Calu3 (cell line): ENCODE measurements around the gene KLHDC10. TPM values are rescaled to one million over a fixed set of nuclear protein-coding genes. Genes with fewer than 3 reads are reported as not detected.

Experiments used
- BruUV-seq: library from RNA; stranded (reverse); fragments of 400-500 nt; replicated peaks from 2 replicates; lab custom pipeline; 2021; lab: Mats Ljungman, UMichigan
- CTCF ChIA-PET: fragments of 300-600 bp; sonication (Branson Sonifier 250); formaldehyde crosslinking; loops from one replicate; lab custom pipeline; 2022; ENCODE audit warnings: antibody characterized with exemption; lab: Charles Lee
- DNase-seq: peaks from one replicate; pipeline ENCODE4 v3.0.0; 2022
- H3K27ac Mint-ChIP-seq: one replicate; pipeline ENCODE4 v1.8.0; 2022; ENCODE audit warnings: mixed read lengths; ENCODE audit not compliant: unreplicated experiment
- H3K27me3 Mint-ChIP-seq: one replicate; pipeline ENCODE4 v1.8.0; 2022; ENCODE audit warnings: mixed read lengths; ENCODE audit not compliant: unreplicated experiment
- H3K36me3 Mint-ChIP-seq: one replicate; pipeline ENCODE4 v1.8.0; 2022; ENCODE audit warnings: mild to moderate bottlenecking, moderate library complexity, mixed read lengths; ENCODE audit not compliant: insufficient read depth, unreplicated experiment
- H3K4me1 Mint-ChIP-seq: one replicate; pipeline ENCODE4 v1.8.0; 2022; ENCODE audit warnings: mild to moderate bottlenecking, low read depth, mixed read lengths; ENCODE audit not compliant: unreplicated experiment
- H3K4me3 Mint-ChIP-seq: one replicate; pipeline ENCODE4 v1.8.0; 2022; ENCODE audit warnings: mild to moderate bottlenecking, low read depth, moderate library complexity, mixed read lengths; ENCODE audit not compliant: unreplicated experiment
- H3K9me3 Mint-ChIP-seq: one replicate; pipeline ENCODE4 v1.8.0; 2022; ENCODE audit warnings: low read depth, mixed read lengths; ENCODE audit not compliant: unreplicated experiment
- intact Hi-C: fragments of 100-400 bp; cut with micrococcal nuclease; formaldehyde crosslinking; loops from one replicate; pipeline ENCODE4 v1.10.0; 2022; ENCODE audit not compliant: unreplicated experiment
- total RNA-seq: library from RNA; stranded (reverse); gene quantifications from 2 replicates; pipeline ENCODE4 v1.2.3, GENCODE V29; 2022
- TF ChIP-seq, protein P1 (sequence below): fragments of 200-600 bp; IDR thresholded peaks from one replicate; pipeline ENCODE4 v1.8.0; 2022; ENCODE audit warnings: antibody characterized with exemption; ENCODE audit not compliant: unreplicated experiment

KLHDC10 gene
- total RNA-seq, 1 experiment from 2014 or later = 35.3 TPM

DNA sequence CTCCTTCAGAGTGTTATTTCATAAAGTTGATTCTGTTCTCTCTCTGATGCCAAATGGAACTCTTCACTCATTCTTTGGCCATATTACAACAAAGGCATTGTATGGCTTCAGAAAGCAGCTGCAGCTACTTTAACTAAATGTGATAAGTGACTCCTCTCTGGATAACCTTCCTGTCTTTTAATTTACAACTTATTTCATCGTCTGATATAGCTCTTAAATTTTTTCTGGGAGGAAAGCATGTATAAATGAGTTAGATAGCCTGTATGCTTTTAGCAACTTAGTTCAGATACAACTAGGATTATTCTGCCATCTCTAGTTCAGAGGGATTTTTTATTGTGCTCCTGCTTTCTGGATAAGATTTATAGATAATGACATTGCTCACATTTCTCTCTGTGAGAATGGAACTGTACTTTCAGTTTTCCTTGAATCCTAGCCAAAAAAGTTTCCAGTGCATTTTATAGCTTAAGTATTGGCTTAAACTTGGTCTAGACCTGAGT lies 57.5 kb downstream of the KLHDC10 start:
- BruUV-seq = no TSS peak
- H3K27me3 Mint-ChIP-seq = no peaks in the 10 kb centered on the region

DNA sequence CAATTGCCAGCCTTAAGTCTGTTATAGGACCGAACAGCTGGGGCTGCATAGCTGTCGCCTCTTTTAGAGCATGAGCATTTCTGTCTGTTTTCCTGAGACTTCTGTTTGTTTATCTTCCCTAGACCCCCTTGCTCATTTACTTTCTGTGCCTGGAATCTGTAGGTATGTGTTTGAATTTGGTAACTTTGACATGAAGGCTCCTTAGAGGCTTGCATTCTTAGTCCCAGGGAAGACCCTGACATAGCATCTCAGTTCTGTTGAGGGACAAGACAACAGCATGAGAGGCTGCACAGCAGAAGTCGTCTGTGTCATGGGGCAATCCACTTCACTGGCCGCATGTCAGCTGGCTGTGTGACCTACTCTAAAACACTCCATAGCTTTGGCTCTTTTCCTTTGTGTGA lies 58.7 kb downstream of the KLHDC10 start:
- CTCF ChIA-PET = no interaction called here
- intact Hi-C loops = no loop called here
- no peaks in the 10 kb centered on the region for H3K4me1 Mint-ChIP-seq
- no peak overlapping the region for H3K27ac Mint-ChIP-seq
- TF ChIP-seq, protein P1, sequence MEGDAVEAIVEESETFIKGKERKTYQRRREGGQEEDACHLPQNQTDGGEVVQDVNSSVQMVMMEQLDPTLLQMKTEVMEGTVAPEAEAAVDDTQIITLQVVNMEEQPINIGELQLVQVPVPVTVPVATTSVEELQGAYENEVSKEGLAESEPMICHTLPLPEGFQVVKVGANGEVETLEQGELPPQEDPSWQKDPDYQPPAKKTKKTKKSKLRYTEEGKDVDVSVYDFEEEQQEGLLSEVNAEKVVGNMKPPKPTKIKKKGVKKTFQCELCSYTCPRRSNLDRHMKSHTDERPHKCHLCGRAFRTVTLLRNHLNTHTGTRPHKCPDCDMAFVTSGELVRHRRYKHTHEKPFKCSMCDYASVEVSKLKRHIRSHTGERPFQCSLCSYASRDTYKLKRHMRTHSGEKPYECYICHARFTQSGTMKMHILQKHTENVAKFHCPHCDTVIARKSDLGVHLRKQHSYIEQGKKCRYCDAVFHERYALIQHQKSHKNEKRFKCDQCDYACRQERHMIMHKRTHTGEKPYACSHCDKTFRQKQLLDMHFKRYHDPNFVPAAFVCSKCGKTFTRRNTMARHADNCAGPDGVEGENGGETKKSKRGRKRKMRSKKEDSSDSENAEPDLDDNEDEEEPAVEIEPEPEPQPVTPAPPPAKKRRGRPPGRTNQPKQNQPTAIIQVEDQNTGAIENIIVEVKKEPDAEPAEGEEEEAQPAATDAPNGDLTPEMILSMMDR = no peak
- no peak overlapping the region for H3K4me3 Mint-ChIP-seq
- DNase-seq = no peak
- H3K36me3 Mint-ChIP-seq = peaks cover 12% of the 10 kb centered on the region
- no TSS peak for BruUV-seq
- H3K9me3 Mint-ChIP-seq = no peaks in the 10 kb centered on the region
- H3K27me3 Mint-ChIP-seq = no peaks in the 10 kb centered on the region

More for the DNA sequence above, 57.5 kb downstream of the KLHDC10 start:
- intact Hi-C loops = no loop called here
- no peaks in the 10 kb centered on the region for H3K4me1 Mint-ChIP-seq
- TF ChIP-seq, protein P1 = no peak
- CTCF ChIA-PET = interaction anchor here (0.5 kb wide), 1 partner anchor 8 kb away, joined by 8 read pairs; no protein-coding TSS in a partner anchor
- H3K4me3 Mint-ChIP-seq = no peak overlapping the region
- H3K36me3 Mint-ChIP-seq = peaks cover 16% of the 10 kb centered on the region
- H3K9me3 Mint-ChIP-seq = no peaks in the 10 kb centered on the region
- DNase-seq = no peak
- H3K27ac Mint-ChIP-seq = no peak overlapping the region

DNA sequence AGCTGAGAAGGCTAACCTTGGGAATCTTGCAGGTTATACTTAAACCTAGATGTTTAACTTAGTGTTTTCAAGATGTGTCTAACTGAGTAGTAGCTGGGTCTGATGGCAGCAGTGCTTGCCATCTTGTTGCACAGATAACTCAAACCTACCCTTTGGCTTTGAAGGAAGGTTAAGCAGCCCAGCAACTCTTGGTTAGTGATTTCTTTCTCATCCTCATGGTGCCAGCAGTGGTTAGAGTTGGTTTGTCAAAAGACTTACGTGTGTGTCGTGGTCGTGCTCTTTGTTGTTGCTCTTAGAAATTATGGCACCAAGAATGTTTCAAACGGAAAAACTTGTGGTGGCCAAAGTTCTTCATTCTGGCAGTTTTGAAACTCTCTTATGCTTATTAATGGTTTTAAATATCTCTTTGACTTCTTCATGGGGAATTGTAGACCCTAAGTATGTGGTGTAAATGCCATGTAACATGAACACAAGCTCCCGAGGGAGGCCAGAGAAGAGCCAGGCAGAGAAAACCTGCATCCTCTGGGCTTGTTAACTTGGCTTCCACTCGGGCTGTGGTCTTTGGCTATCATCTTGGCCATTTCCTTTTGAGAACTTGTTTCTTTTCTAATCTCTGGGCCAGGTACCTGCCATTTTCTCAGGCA lies 61.0 kb downstream of the KLHDC10 start:
- H3K27ac Mint-ChIP-seq = no peak overlapping the region

DNA sequence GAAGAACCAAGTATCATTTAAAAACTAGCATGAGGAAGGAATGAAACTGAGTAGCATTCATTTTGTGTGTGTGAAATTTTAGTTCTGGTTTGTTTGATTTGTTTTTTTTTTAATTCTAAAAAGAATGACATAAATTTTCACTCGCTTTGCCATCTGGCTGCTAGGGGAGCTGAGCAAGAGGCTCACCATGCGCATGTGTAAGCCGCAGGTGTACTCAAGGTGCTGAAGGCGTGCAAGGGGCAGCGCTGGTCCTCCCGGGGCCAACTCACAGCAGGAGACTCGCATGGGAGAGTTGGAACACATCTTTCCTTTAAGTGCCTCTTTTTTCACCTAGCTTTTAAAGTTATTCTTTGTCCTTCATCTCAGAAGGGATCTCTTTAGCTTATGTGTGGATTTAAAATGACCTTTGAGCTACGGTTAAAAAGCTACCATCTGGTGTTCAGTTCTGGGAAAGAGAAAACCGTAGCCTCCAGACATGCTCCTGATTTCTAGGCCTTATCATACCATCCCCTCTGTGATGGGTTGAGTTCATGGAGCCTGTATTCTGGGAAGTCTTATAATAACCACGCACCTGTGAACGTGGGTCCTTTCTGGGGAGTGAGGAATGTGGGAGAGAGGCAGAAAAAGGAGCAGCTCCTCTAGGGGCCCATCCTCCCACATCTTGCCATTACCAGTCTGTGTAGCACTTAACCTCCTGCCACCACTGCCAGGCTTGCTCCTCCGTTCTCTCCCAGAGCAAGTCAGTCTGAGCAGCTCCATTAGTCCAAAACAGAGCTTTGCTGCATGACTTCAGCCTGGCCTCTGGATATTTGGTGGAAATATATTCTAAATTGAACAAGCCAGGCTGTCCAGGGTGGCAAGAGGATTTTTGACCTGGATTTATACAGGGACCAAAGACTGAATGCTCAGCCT lies 61.9 kb downstream of the KLHDC10 start:
- intact Hi-C loops = no loop called here
- no peak overlapping the region for H3K27ac Mint-ChIP-seq
- no peaks in the 10 kb centered on the region for H3K9me3 Mint-ChIP-seq
- no peak for DNase-seq
- CTCF ChIA-PET = no interaction called here
- no peaks in the 10 kb centered on the region for H3K4me1 Mint-ChIP-seq
- H3K36me3 Mint-ChIP-seq = peaks cover 12% of the 10 kb centered on the region
- H3K27me3 Mint-ChIP-seq = no peaks in the 10 kb centered on the region
- no peak overlapping the region for H3K4me3 Mint-ChIP-seq
- TF ChIP-seq, protein P1 = no peak
- BruUV-seq = no TSS peak

More for the DNA sequence above, 61.0 kb downstream of the KLHDC10 start:
- no peak for DNase-seq
- CTCF ChIA-PET = no interaction called here
- no peak overlapping the region for H3K4me3 Mint-ChIP-seq
- no peaks in the 10 kb centered on the region for H3K4me1 Mint-ChIP-seq
- H3K9me3 Mint-ChIP-seq = no peaks in the 10 kb centered on the region
- H3K27me3 Mint-ChIP-seq = no peaks in the 10 kb centered on the region
- intact Hi-C loops = no loop called here
- BruUV-seq = no TSS peak
- H3K36me3 Mint-ChIP-seq = peaks cover 12% of the 10 kb centered on the region
- TF ChIP-seq, protein P1 = no peak
